ENCODE results near the gene CPM. TPM values are rescaled to one million over a fixed set of nuclear protein-coding genes. Genes with fewer than 3 reads are reported as not detected.
"Not testable (repeated sequence)": the region's sequence is repeated elsewhere in the genome, so short reads cannot be mapped to it uniquely, and the experiment has no call there.

The CPM gene
- polyA plus RNA-seq, 3 donors: 8.4 to 32.4 (median 26.2) TPM

DNA sequence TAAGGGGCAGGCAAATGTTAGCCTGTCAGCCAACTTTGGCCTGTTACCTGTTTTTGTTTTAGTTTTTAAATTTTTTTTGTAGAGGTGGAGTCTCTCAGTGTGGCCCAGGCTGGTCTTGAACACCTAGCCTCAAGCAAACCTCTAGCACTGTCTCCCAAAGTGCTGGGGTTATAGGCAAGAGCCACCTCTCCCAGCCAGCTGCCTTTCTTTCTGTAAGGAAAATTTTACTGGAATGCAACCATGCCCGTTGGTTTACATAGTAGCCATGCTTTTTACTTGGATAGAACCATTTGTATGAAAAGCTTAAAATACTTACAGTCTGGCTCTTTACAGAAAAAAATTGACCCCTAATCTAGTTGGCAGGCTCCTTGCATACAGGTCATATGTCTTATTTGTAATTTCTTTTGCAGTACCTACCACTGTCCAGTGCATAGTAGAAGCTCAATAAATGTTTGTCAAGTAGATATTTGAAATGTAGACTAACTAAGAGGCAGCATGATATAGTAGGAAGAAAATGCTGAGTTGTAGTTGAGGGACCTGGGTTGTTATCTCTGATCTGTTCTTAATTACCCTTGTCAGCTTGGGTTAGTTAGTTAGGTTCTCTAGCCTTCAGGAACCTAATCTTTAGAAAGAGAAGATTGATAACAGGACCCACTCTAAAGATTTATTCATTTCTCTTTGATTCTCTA, 120.3 kb downstream of the CPM start:
- Mint-ChIP-seq H3K36me3 (peaks cover 47 to 75% of the 10 kb centered on the region in 2 donors), H3K27me3 (ENCODE audit: low read depth in 3 of 3) (no peaks in the 10 kb centered on the region), H3K27ac (peak overlapping the region in 3 of 7 donors; percentile 24 to 83 (median 40)), H3K4me1 (peaks cover 27% of the 10 kb centered on the region), H3K9me3 (peaks cover 0 to 3% (median 0%) of the 10 kb centered on the region in 7 donors), H3K4me3 (no peak overlapping the region)
- peaks cover 6 to 14% of the 10 kb centered on the region in 2 donors for H3K4me1 ChIP-seq (ENCODE audit: control insufficient read depth in 1 of 2, insufficient read depth in 2 of 2, low read length in 2 of 2)
- H3K79me2 ChIP-seq (ENCODE audit: insufficient read depth, low read length): peaks cover 95% of the 10 kb centered on the region
- H3K27ac ChIP-seq (ENCODE audit: low read depth in 1 of 2, low read length in 2 of 2): peak overlapping the region in 1 of 2 donors; percentile 45
- H3K36me3 ChIP-seq (replicated peaks in 1 of 2; ENCODE audit: control insufficient read depth in 1 of 2, insufficient read depth in 2 of 2, low read length in 2 of 2): peaks cover 68 to 70% of the 10 kb centered on the region in 2 donors
- no peak overlapping the region for H3K4me2 ChIP-seq (replicated peaks; ENCODE audit: extremely low read depth, low read length, poor library complexity, severe bottlenecking)
- no peak overlapping the region for H3K9ac ChIP-seq (ENCODE audit: insufficient read depth, low read length, poor library complexity, severe bottlenecking)
- DNase-seq: no peak
- no peaks in the 10 kb centered on the region for H3K27me3 ChIP-seq (ENCODE audit: control insufficient read depth in 2 of 2, insufficient read depth in 2 of 2, low read length in 2 of 2)
- H4K20me1 ChIP-seq (ENCODE audit: insufficient read depth, low read length): peaks cover 78% of the 10 kb centered on the region
- no peak overlapping the region for H3K4me3 ChIP-seq (replicated peaks in 1 of 3; ENCODE audit: low read depth in 2 of 3, low read length in 3 of 3)
- no CpG with 5 or more reads among the region's 1 CpG for WGBS (ENCODE audit: insufficient coverage)
- intact Hi-C loops (cut with micrococcal nuclease): no loop called here
- no peak overlapping the region for H2AFZ ChIP-seq (ENCODE audit: insufficient read depth, low read depth, low read length, poor library complexity, severe bottlenecking)
- no peaks in the 10 kb centered on the region for H3K9me3 ChIP-seq (replicated peaks in 1 of 2; ENCODE audit: control insufficient read depth in 1 of 2, insufficient read depth in 1 of 2, low read length in 2 of 2)
- TF ChIP-seq, protein P1, sequence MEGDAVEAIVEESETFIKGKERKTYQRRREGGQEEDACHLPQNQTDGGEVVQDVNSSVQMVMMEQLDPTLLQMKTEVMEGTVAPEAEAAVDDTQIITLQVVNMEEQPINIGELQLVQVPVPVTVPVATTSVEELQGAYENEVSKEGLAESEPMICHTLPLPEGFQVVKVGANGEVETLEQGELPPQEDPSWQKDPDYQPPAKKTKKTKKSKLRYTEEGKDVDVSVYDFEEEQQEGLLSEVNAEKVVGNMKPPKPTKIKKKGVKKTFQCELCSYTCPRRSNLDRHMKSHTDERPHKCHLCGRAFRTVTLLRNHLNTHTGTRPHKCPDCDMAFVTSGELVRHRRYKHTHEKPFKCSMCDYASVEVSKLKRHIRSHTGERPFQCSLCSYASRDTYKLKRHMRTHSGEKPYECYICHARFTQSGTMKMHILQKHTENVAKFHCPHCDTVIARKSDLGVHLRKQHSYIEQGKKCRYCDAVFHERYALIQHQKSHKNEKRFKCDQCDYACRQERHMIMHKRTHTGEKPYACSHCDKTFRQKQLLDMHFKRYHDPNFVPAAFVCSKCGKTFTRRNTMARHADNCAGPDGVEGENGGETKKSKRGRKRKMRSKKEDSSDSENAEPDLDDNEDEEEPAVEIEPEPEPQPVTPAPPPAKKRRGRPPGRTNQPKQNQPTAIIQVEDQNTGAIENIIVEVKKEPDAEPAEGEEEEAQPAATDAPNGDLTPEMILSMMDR (IDR thresholded peaks at IDR 0.05): no peak

DNA sequence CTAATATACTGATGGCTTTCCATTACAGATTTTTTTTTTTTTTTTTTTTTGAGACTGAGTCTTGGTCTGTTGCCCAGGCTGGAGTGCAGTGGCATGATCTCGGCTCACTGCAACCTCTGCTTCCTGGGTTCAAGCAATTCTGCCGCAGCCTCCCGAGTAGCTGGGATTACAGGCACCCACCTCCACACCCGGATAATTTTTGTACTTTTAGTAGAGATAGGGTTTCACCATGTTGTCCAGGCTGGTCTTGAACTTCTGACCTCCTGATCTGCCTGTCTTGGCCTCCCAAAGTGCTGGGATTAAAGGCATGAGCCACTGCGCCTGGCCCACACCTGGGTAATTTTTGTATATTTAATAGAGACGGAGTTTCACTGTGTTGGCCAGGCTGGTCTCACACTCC, 121.4 kb downstream of the CPM start:
- intact Hi-C loops (cut with micrococcal nuclease); H3K27me3 Mint-ChIP-seq (ENCODE audit: low read depth in 3 of 3); H3K4me3 ChIP-seq (replicated peaks in 1 of 3; ENCODE audit: low read depth in 2 of 3, low read length in 3 of 3); H3K4me3 Mint-ChIP-seq; H3K9me3 Mint-ChIP-seq; H3K9ac ChIP-seq (ENCODE audit: insufficient read depth, low read length, poor library complexity, severe bottlenecking); H3K9me3 ChIP-seq (replicated peaks in 1 of 2; ENCODE audit: control insufficient read depth in 1 of 2, insufficient read depth in 1 of 2, low read length in 2 of 2); DNase-seq; H3K27ac ChIP-seq (ENCODE audit: low read depth in 1 of 2, low read length in 2 of 2); H2AFZ ChIP-seq (ENCODE audit: insufficient read depth, low read depth, low read length, poor library complexity, severe bottlenecking); H3K27me3 ChIP-seq (ENCODE audit: control insufficient read depth in 2 of 2, insufficient read depth in 2 of 2, low read length in 2 of 2); H3K4me2 ChIP-seq (replicated peaks; ENCODE audit: extremely low read depth, low read length, poor library complexity, severe bottlenecking): not testable (repeated sequence)
- peaks cover 35% of the 10 kb centered on the region for H3K4me1 Mint-ChIP-seq
- peaks cover 85% of the 10 kb centered on the region for H3K79me2 ChIP-seq (ENCODE audit: insufficient read depth, low read length)
- peaks cover 14 to 22% of the 10 kb centered on the region in 2 donors for H3K4me1 ChIP-seq (ENCODE audit: control insufficient read depth in 1 of 2, insufficient read depth in 2 of 2, low read length in 2 of 2)
- H3K36me3 ChIP-seq (replicated peaks in 1 of 2; ENCODE audit: control insufficient read depth in 1 of 2, insufficient read depth in 2 of 2, low read length in 2 of 2): peaks cover 57 to 60% of the 10 kb centered on the region in 2 donors
- WGBS (ENCODE audit: insufficient coverage): 90% methylated on average over 4 of the region's 6 CpGs
- H4K20me1 ChIP-seq (ENCODE audit: insufficient read depth, low read length): peaks cover 67% of the 10 kb centered on the region
- peaks cover 40 to 66% of the 10 kb centered on the region in 2 donors for H3K36me3 Mint-ChIP-seq
- peak overlapping the region in 3 of 7 donors; percentile 15 to 66 (median 30) for H3K27ac Mint-ChIP-seq

- H3K27ac Mint-ChIP-seq: peak overlapping the region in 2 of 7 donors; percentile 30 to 37
- H3K27ac ChIP-seq (ENCODE audit: low read depth in 1 of 2, low read length in 2 of 2); H3K27me3 ChIP-seq (ENCODE audit: control insufficient read depth in 2 of 2, insufficient read depth in 2 of 2, low read length in 2 of 2); H3K4me3 Mint-ChIP-seq; intact Hi-C loops (cut with micrococcal nuclease); H3K9ac ChIP-seq (ENCODE audit: insufficient read depth, low read length, poor library complexity, severe bottlenecking); H2AFZ ChIP-seq (ENCODE audit: insufficient read depth, low read depth, low read length, poor library complexity, severe bottlenecking); H3K27me3 Mint-ChIP-seq (ENCODE audit: low read depth in 3 of 3); H3K9me3 ChIP-seq (replicated peaks in 1 of 2; ENCODE audit: control insufficient read depth in 1 of 2, insufficient read depth in 1 of 2, low read length in 2 of 2); H3K9me3 Mint-ChIP-seq; H3K4me3 ChIP-seq (replicated peaks in 1 of 3; ENCODE audit: low read depth in 2 of 3, low read length in 3 of 3); DNase-seq; H3K4me2 ChIP-seq (replicated peaks; ENCODE audit: extremely low read depth, low read length, poor library complexity, severe bottlenecking): not testable (repeated sequence)
- H3K4me1 ChIP-seq (ENCODE audit: control insufficient read depth in 1 of 2, insufficient read depth in 2 of 2, low read length in 2 of 2): peaks cover 14 to 22% of the 10 kb centered on the region in 2 donors
- H3K4me1 Mint-ChIP-seq: peaks cover 33% of the 10 kb centered on the region
- 100% methylated on average over 2 of the region's 13 CpGs for WGBS (ENCODE audit: insufficient coverage)
- H3K79me2 ChIP-seq (ENCODE audit: insufficient read depth, low read length): peaks cover 69% of the 10 kb centered on the region
- H3K36me3 ChIP-seq (replicated peaks in 1 of 2; ENCODE audit: control insufficient read depth in 1 of 2, insufficient read depth in 2 of 2, low read length in 2 of 2): peaks cover 43 to 44% of the 10 kb centered on the region in 2 donors
- peaks cover 52% of the 10 kb centered on the region for H4K20me1 ChIP-seq (ENCODE audit: insufficient read depth, low read length)
- peaks cover 35 to 51% of the 10 kb centered on the region in 2 donors for H3K36me3 Mint-ChIP-seq
Measured at GRCh38 chr12:68810027-68810389, 123.0 kb downstream of the CPM start.
